WTC11 (cell line): ENCODE data around the gene SVBP. TPM values are rescaled to one million over a fixed set of nuclear protein-coding genes. Genes with fewer than 3 reads are reported as not detected.

Experiments used
- ATAC-seq: fragments of 200-7000 bp; cut with Tn5 transposase; 2 replicates; pipeline ENCODE4 v1.10.0; 2021; ENCODE audit warnings: mild to moderate bottlenecking, moderate library complexity
- CTCF ChIA-PET: fragments of 300-600 bp; sonication (Branson Sonifier 250); formaldehyde crosslinking; loops from one replicate; lab custom pipeline; 2021; ENCODE audit warnings: antibody characterized with exemption; lab: Charles Lee
- POLR2A ChIA-PET: fragments of 350-600 bp; sonication (Branson Sonifier 250); formaldehyde crosslinking; loops from one replicate; lab custom pipeline; 2021; ENCODE audit warnings: antibody characterized with exemption; lab: Charles Lee
- DNase-seq: peaks from one replicate; pipeline ENCODE4 v3.0.0; 2021; ENCODE audit warnings: low spot score
- H3K27ac Mint-ChIP-seq: 2 replicates; pipeline ENCODE4 v1.8.0; 2021; ENCODE audit warnings: mixed read lengths
- H3K27me3 Mint-ChIP-seq: 2 replicates; pipeline ENCODE4 v1.8.0; 2021; ENCODE audit warnings: low read depth, mild to moderate bottlenecking, moderate library complexity, mixed read lengths
- H3K36me3 Mint-ChIP-seq: 2 replicates; pipeline ENCODE4 v1.8.0; 2021; ENCODE audit warnings: mixed read lengths
- H3K4me1 Mint-ChIP-seq: 2 replicates; pipeline ENCODE4 v1.8.0; 2022; ENCODE audit warnings: mixed read lengths
- H3K4me3 Mint-ChIP-seq: 2 replicates; pipeline ENCODE4 v1.8.0; 2021; ENCODE audit warnings: mild to moderate bottlenecking, moderate library complexity, mixed read lengths
- H3K9me3 Mint-ChIP-seq: 2 replicates; pipeline ENCODE4 v1.8.0; 2021; ENCODE audit warnings: mixed read lengths
- ATF6 ChIP-seq: sonication (generic); formaldehyde crosslinking; IDR thresholded peaks from 2 replicates; pipeline ENCODE4 v1.8.1; 2023; ENCODE audit warnings: mild to moderate bottlenecking, missing genetic modification reagents
- CTCF ChIP-seq: fragments of 200-600 bp; IDR thresholded peaks from 2 replicates; pipeline ENCODE4 v1.8.0; 2022; ENCODE audit warnings: antibody characterized with exemption
- FOXJ3 ChIP-seq: sonication (generic); formaldehyde crosslinking; IDR thresholded peaks from 2 replicates; pipeline ENCODE4 v1.9.0; 2021; ENCODE audit warnings: missing genetic modification reagents, mild to moderate bottlenecking, borderline replicate concordance
- IRF1 ChIP-seq: sonication (generic); formaldehyde crosslinking; IDR thresholded peaks from 2 replicates; pipeline ENCODE4 v1.8.0; 2023; ENCODE audit warnings: missing genetic modification reagents
- NR2C2 ChIP-seq: sonication (generic); formaldehyde crosslinking; IDR thresholded peaks from 2 replicates; pipeline ENCODE4 v1.8.0; 2022; ENCODE audit warnings: mild to moderate bottlenecking, missing genetic modification reagents
- RORB ChIP-seq: fragments of 250-450 bp; sonication (Bioruptor Pico); IDR thresholded peaks from 2 replicates; pipeline ENCODE4 v1.9.0; 2021; ENCODE audit warnings: mild to moderate bottlenecking
- TEAD1 ChIP-seq: sonication (generic); formaldehyde crosslinking; IDR thresholded peaks from 2 replicates; pipeline ENCODE4 v1.8.0; 2022; ENCODE audit warnings: mild to moderate bottlenecking, missing genetic modification reagents
- USF2 ChIP-seq: sonication (generic); formaldehyde crosslinking; IDR thresholded peaks from 2 replicates; pipeline ENCODE4 v1.8.1; 2023; ENCODE audit warnings: mild to moderate bottlenecking, missing genetic modification reagents, moderate library complexity
- ZNF138 ChIP-seq: sonication (generic); formaldehyde crosslinking; conservative IDR thresholded peaks from 2 replicates; pipeline ENCODE4 v1.8.1; 2022; ENCODE audit warnings: mild to moderate bottlenecking, moderate library complexity, missing genetic modification reagents
- ZNF281 ChIP-seq: sonication (generic); formaldehyde crosslinking; IDR thresholded peaks from 2 replicates; pipeline ENCODE4 v1.8.0; 2023; ENCODE audit warnings: mild to moderate bottlenecking, missing genetic modification reagents
- total RNA-seq: library from RNA; stranded (reverse); gene quantifications from 3 replicates; pipeline ENCODE4 v1.2.3, GENCODE V29; 2021

The SVBP gene
- total RNA-seq, 1 experiment from 2014 or later: 28.7 TPM

GRCh38 chr1:42801832-42802473, 15.2 kb downstream of the SVBP start (continued):
- no peak for TF ChIP-seq ATF6
- no peak for TF ChIP-seq FOXJ3 (CRISPR knock-in tag)
- TF ChIP-seq USF2 (CRISPR knock-in tag): no peak
- no peak for TF ChIP-seq NR2C2
- no peak for TF ChIP-seq RORB (CRISPR knock-in tag)

GRCh38 chr1:42797979-42798378, 19.2 kb downstream of the SVBP start:
- no peaks in the 10 kb centered on the region for H3K36me3 Mint-ChIP-seq
- H3K4me3 Mint-ChIP-seq: no peak overlapping the region
- DNase-seq (no peak), ATAC-seq (no peak)
- no peaks in the 10 kb centered on the region for H3K4me1 Mint-ChIP-seq
- peaks cover 6% of the 10 kb centered on the region for H3K9me3 Mint-ChIP-seq
- H3K27me3 Mint-ChIP-seq: no peaks in the 10 kb centered on the region; the same call in none of the 2 replicates
- ChIA-PET POLR2A (no interaction called here), CTCF (interaction anchor here (0.5 to 1.0 kb wide), 2 partner anchors 10 to 82 kb away, joined by 3 to 4 read pairs; no protein-coding TSS in a partner anchor)
- TF ChIP-seq USF2 (CRISPR knock-in tag): no peak
- no peak overlapping the region for H3K27ac Mint-ChIP-seq

GRCh38 chr1:42797414-42797813, 19.8 kb downstream of the SVBP start:
- H3K36me3 Mint-ChIP-seq: no peaks in the 10 kb centered on the region
- no peak for ATAC-seq
- H3K27me3 Mint-ChIP-seq: no peaks in the 10 kb centered on the region; the same call in none of the 2 replicates
- no peak for TF ChIP-seq TEAD1 (CRISPR knock-in tag)
- no peak for TF ChIP-seq ZNF281 (CRISPR knock-in tag)
- TF ChIP-seq IRF1 (CRISPR knock-in tag): no peak
- no peak for TF ChIP-seq ZNF138 (CRISPR knock-in tag)
- no peak for TF ChIP-seq CTCF
- no peak for DNase-seq
- H3K4me3 Mint-ChIP-seq: no peak overlapping the region
- ChIA-PET CTCF (no interaction called here), POLR2A (no interaction called here)
- H3K4me1 Mint-ChIP-seq: no peaks in the 10 kb centered on the region
- H3K27ac Mint-ChIP-seq: no peak overlapping the region
- peaks cover 6% of the 10 kb centered on the region; the same call in 1 of the 2 replicates for H3K9me3 Mint-ChIP-seq
